Epidermal melanocyte (primary cell): ENCODE measurements around the gene DIPK1C.
"Not testable (repeated sequence)": the region's sequence is repeated elsewhere in the genome, so short reads cannot be mapped to it uniquely, and the experiment has no call there.

Experiments
- DNase-seq: peaks from one replicate; pipeline ENCODE4 v3.0.0; 2011; ENCODE audit warnings: low spot score; ENCODE audit not compliant: insufficient read length

DIPK1C gene

DNA sequence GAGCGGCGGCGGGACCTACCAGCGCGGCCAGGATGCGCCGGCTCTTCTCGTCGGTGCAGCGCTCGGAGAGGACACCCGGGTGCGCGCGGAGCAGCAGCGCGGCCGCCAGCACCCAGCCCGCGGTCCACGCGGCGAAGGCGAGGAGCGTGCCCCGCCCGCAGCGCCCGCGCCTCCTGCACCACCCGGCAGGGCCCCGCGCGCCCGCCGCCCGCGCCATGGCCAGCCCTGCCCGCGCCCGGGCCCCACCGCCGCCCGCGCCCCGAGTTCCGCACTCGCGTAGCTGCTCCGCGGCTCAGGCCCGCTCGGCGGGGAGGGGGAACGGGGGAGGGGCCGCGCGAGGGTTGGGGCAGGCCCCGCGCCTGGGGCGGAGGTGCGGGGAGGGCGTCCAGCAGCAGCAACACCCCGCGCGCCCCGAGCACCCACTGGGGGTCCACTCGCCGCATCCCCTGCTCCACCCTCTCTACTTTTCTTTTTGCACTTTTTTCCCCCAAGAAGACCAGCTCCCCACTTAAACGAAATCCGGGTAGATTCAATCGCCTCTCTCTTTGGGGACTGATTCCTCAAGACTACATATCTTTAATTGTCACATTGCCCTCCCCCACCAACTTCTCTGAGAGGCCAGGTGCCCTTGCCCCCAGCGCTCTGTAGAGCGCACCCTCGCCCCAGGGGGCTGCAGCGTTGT is at the start of gene DIPK1C:
Gene DIPK1C (minus strand): TSS at position 266 of the 682 bp plus-strand sequence. CDS start 49 bp downstream, at position 217.
- no peak for DNase-seq

DNA sequence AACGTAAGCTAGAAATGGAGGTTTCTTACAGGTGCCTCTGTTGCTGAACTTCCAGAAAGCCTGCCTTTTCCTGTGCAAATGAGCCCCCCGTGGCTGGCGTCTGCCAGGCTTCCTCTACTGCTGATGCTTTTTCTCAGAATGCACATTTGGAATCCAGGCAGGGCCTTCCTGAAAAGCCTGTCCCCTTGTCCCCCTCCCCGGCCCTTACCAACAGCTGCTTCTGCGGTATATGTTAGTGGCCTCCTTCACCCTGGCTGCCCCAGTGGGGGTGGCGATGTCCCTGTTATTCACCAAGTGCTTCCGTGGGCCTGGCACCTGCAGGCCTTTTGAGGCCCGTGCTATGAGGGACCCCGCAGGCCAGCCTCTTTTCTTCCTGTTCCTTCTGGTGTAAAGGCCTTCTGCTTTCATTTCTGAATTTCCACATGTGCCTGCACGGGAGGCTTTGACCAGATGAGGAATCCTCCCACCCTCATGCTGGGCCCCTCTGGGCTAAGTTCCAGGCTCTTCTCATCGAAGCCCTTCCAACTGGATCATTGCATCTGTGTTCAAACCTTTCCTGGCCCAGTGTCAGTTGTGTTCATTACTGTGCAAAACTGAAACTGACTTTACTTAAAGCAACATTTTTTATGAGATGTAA is 49.5 kb upstream of the DIPK1C start:
- no peak for DNase-seq

DNA sequence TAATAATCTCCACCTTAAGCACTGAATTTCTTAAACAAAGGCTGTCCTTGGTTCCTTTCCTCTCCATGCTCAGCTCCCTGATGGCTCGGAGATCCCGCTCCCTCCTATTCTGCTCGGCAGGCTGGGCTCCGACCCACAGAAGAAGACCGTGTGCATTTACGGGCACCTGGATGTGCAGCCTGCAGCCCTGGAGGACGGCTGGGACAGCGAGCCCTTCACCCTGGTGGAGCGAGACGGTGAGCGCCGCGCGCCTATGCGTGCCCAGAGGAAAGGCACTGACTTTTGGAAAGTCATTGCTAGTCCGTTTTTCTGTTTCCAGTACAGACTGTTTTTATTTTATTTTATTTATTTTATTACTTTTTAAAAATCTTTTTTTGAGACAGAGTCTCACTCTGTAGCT is 48.7 kb upstream of the DIPK1C start:
- DNase-seq: no peak

DNA sequence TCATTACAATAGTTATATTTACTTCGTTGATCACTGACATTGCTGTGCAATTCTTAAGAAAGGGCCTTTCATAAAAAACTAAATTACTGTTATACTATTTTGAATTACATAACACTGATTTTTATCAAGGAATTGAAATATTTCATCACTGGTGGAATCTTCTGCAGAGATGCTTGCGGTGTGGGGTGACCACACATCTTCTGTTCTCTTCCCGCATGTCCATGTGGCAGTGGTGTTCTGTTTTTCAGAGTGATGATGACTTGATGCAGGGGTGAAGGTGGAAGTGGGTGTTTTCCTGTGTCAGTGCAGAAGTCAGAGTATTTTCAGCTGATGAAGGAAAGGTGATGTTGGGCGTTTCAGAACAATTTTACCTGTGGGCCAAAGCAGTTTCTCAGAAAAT is 46.0 kb upstream of the DIPK1C start:
- DNase-seq: no peak

DNA sequence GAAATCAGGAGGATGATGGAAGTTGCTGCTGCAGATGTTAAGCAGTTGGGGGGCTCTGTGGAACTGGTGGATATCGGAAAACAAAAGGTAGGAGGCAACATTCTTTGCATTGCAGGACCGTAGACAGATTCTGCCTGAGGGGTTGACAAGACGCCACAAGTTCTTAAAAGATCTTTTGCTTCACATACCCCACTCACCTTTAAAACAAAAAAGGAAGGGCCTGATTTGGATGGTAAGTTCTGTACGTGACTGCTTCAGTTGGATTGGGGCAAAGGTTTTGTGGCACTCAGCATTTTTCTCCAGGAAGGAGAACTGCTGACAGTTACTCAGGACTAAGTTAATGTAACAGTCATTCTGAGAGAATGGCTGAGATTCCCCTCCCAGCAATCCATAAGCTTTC is 44.3 kb upstream of the DIPK1C start:
- DNase-seq: no peak

DNA sequence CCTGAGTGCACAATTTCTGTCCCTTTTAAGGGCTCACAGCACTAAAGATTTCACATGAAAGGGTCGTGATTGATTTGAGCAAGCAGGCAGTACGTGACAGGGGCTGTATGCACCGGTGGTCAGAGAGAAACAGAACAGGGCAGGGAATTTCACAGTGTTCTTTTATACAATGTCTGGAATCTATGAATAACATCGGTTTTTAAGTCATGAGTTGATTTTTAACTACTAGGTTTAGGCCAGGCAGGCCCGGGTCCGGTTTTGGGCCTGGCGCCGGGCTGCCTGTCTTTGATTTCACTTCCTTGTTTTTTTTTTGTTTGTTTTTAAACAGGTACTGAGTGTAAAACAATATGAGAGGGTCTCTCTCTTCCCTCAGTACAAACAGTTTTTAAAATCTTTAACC is 43.7 kb upstream of the DIPK1C start:
- not testable (repeated sequence) for DNase-seq

DNA sequence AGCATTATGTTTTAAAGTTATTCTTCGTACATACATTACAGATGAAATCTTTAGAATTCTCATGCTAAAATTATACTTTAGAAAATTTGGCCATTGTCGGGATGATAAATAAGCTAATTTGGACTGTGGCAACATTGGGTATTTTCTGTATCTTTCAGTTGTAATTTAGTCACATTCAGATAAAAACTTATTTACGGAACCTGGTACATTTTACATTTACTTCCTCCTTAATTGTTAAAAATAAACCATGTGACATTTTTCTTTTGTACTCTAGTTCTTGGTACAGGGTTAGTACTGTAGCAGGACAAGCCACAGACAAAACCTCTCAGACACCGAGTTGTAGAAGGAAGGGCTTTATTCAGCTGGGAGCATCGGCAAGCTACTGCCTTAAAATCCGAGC is 43.3 kb upstream of the DIPK1C start:
- DNase-seq: no peak

DNA sequence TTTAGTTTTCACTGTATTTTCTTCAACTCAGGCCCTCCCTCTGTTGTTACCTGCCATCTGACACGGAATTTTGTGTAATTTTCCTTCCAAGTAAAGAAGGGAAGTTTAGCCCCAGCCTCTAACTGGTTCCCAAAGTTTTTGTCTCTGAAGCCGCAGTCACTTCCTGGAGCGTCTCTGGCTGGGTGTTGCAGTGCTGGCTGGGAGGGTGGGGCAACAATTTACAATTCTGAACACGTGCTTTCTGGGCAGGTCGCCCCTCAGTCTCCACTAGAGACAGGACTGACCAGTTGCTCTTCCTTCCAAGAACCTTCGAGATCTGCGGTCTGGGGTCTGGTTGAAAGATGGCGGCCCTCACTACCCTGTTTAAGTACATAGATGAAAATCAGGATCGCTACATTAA is 42.5 kb upstream of the DIPK1C start:
- no peak for DNase-seq

DNA sequence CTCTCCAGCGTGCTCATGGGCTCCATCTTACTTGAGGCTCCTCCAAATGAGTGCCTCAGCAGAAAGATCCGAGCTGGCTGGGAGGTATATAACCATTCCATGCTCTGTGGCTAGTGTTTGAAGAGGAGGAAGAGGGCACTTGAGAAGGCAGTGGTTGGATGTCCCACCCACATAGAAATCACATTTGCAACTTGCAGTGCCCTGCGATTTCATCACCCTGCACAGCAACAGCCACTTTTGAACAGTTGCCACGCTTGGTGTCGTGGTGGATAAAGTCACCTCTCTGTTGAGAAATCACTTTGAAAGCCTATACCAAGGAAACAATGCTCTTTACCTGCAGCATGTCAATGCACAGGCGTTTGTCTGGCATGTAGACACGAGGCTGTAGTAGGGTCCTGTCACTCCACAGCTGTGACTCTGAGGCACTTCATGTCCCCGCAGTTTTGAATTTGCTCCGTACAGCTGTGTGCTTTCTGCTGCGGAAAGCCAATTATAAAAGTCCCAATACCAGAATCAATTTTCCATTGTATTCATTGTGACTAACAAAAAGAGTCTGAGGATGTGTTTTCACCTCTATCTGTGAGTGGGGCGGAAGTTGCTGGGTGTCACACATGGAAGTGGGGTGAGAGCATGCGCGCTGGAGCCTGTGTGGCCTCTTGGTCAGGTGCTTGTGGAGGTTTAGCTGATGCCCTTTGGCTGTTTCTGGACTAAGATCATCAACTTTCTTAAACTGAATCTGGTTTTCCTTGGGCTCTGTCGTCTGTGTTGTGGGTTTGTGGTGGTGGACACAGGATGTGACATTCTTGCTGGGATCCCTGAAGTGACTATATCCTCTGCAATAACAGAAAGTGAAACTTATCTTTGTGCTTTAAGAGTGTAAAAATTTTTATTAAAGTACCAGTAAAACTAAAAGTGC is 41.9 kb upstream of the DIPK1C start:
- DNase-seq: no peak

DNA sequence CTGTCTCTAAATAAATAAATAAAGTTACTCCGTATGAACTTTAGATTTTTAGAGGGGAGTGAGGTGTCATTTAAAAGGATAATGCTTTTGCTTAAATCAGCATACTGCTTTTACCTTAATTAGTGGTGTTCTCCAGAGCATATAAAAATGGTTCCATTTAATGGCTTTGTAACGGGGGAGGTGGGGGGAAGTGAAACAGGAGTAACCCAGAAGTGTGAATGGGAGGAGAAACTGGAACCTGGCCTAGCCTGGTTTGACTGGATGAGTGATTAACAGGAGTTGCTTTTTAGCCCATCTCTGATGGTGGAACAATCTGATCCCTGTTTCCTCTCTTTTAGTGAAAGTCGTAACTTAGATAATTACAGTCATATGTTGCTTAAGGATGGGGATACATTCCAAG is 40.7 kb upstream of the DIPK1C start:
- no peak for DNase-seq

DNA sequence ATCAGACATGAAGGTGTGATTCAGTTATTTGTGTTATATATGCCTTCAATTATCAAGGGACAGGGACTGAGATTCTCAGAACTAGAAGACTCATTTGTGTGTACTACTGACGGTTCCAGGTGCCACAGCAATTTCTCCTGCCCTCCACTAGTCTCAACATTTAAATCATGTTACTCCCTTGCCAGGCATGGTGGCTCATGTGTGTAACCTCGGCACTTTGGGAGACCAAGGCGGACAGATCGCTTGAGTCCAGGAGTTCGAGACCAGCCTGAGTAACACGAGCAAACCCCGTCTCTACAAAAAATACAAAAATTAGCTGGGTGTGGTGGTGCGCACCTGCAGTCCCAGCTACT is 40.2 kb upstream of the DIPK1C start:
- DNase-seq: no peak

DNA sequence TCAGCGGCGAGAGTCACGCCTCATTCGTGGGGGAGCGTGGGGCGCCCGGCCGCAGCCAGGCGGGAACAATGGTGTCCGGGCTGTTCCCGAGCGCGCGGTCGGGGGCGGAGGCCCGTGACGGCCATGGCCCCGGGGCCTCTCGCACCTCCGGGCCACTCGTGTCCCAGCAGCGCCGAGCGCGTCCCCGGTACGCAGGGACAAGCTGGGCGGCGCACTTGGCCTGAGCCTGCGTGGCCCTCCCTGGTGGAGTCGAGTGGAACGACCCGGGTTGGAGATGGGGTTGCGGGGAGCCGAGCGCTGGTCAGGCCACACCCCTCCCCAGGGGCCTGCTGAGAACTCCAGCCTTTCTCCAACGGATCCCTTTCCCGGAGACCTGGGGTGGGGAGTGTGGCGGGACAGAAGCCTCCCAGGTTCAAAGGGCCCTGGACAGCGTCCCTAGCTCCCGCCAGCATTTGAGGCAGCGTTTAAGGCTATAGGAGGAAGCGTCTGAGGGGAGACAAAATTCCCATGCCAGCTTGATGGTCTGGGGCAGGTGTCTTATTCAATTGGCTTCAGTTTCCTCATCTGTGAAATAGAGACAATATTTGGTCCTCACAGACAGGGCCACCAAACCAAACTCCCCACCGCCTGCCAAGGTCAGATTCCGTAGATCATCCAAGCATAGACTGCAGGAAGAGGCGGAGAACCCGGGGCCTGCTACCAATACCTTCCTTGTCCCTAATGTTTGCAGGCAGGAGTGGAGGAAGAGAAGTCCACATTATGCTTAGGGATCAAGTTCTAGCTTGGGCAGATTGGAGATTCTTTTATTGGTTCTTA is 39.6 kb upstream of the DIPK1C start:
- no peak for DNase-seq

DNA sequence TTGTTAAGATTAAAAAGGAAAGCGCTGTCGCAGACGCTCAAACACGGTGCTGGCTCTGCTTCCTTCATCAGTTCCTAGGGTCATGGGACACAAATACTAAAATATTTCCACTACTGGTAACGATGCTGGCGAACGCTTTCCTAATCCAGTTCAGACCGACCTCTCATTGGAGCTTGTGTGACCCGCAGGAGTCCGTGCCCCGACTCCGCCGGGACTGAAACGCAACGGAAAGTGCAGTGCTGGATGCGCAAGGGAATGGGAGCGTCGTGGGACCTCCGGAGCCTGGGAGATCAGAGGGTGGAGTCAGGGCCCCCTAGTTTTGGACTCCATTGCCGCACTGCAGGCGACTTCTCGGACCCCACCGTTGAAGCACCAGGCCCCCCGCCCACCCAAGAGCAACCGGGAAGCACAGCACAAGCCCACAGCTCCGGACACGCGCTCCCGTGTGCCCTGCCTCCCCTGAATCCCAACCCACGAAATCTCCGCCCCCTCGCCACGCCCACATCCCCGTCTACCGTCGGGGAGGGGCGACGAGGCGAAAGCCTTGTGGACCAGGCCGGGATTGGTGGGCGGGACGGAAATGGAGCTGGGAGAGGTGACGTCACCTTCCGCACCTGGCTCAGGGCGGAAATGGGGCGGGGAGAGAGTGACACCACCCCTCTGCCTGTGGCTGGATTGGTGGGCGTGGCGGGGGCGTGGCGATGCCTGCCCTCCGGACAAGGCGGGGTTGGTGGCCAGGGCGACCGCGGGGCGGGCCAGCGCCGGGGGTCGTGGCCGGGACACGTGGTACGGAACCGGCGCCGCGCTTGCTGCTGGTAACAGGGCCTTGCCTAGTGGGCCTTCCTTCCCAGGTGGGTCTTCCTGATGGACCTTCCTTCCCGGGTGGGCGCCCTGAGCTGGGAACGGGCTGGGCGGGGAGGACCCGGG is 38.7 kb upstream of the DIPK1C start, which contains the start of gene CNDP2:
Gene CNDP2 (plus strand): TSS at position 783 of the 927 bp plus-strand sequence. CDS start 3,611 bp downstream, outside the sequence.
- DNase-seq: peak; percentile 98

DNA sequence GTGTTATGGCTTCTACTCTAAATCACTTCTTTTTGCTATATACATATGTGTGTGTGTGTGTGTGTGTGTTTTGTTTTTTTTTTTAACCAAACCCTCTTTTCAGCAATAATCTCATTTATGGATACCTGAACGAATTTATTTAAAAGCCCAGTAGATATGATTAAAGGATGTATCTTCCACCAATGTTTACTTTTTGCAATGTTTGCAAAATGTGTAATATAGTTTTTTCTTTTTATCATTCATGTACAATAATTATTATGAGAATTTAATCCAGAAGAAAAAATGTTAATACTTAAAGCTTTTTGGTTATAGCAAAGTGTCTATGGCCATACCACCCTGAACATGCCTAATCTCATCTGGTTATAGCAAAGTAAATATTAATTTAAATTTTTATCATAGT is 37.4 kb upstream of the DIPK1C start:
- DNase-seq: no peak

DNA sequence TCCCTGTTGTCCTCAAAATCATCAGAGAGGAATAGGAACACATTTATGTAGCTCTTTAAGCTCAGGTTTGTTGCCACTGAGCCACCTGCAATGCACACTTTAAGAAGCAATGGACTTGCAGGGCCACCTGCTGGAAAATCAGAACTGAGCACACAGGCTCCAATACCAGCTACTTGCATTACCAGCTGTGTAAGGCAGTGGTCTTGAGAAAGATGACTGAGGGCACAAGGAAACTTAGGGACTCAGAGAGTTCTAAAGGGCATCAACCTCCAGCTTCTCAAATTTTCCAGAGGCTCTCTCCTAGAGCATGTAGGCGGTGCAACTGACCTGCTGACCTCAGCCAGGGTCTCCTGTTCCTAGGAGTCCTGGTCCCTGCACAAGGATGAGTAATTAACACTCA is 36.6 kb upstream of the DIPK1C start:
- DNase-seq: no peak

DNA sequence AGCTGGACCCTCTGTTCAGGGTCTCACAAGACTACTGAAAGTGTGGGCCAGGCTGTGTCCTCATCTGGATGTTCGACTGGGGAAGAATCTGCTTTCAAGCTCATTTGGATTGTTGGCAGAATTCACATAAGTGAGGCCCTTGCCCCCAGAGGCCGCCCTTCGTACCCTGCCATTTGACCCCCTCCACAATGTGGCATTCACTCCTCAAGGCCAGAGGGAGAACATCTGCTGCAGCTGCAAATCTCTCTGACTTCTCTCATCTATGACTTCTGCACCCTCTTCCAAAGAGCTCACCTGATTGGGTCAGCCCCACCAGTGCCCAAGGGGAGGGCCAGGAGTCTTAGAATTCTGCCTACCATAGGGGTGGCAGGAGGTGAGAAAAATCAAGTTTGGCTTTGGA is 35.2 kb upstream of the DIPK1C start:
- no peak for DNase-seq

DNA sequence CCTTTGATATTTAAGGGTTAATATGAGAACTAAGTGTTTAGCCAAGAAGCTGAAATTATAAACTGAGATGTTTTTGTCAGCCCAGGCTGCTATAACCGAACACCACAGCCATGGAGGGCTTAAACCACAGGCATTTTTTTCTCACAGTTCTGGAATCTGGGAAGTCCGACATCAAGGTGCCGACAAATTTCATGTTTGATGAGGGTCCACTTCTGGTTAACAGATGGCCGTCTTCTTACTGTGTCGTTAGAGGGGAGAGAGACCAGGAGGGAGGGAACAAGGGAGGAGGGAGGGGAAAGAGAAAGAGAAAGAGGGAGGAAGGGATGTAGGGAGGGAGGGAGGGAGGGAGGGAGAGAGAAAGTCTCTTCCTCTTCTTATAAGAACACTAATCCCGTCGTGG is 32.6 kb upstream of the DIPK1C start:
- no peak for DNase-seq

DNA sequence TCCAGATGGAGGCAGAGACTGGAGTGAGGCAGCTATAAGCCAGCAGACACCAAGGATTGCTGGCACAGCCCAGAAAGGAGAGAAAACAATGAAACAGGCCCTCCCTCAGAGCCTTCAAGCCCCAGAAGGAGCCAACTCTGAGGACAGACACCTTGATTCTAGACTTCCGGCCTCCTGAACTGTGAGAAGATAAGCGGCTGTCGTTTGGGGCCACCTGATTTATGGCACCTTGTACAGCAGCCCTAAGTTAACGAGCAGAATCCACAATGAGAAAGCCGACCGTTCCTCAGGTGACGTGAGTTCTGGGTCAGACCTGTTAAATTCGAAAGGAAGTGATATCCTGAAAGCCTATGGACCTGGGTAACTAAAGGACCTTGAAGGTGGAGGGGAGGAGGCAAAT is 31.8 kb upstream of the DIPK1C start:
- no peak for DNase-seq

DNA sequence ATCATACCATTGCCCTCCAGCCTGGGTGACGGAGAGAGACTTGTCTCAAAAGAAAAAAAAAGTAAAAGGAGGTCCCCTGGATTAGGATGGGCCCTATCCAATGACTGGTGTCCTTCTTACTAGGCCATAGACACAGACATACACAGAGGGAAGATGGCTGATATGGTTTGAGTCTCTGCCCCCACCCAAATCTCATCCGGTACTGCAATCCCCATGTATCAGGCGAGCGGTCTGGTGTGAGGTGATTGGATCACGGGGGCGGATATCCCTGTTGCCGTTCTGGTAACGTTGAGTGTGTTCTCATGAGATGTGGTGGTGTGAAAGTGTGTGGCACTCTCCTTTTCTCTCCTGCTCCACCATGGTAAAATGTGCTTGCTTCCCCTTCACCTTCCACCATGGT is 31.2 kb upstream of the DIPK1C start:
- no peak for DNase-seq

DNA sequence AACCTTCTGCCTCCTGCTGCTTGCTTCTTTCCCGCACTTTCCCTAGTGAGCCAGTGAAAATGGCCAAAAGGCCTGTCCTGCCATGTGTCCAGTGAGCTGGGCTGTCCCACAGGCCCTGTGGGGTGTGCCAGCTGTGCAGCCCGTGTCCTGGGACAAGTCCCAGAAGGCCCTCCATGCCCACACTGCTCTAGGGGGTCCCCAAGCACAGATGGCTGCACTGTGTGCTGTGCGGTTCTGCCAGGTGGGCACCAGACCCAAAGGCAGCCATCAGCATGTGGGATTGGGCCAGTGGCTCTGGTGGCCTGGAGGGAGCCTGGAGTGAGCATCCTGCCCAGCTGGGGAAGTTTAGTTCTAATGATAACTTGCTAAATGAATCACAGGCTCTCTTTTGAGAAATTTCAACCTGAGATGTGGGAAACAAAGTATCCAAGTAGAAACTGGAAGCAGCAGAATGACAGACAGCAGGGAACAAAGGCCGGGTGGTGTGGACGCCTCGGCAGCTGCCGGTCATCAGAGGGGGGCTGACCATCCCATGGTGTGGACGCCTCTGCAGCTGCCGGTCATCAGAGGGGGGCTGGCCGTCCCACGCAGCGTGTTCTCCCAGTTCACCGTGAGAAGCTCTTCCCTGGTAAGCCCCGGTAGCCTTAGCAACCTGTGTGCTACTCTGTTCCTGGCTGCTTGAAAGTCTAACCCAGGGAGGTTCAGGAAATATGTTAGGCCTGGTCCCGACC is 29.2 kb upstream of the DIPK1C start:
- DNase-seq: no peak
